ENCODE data around the gene VDAC2.

The VDAC2 gene

DNA sequence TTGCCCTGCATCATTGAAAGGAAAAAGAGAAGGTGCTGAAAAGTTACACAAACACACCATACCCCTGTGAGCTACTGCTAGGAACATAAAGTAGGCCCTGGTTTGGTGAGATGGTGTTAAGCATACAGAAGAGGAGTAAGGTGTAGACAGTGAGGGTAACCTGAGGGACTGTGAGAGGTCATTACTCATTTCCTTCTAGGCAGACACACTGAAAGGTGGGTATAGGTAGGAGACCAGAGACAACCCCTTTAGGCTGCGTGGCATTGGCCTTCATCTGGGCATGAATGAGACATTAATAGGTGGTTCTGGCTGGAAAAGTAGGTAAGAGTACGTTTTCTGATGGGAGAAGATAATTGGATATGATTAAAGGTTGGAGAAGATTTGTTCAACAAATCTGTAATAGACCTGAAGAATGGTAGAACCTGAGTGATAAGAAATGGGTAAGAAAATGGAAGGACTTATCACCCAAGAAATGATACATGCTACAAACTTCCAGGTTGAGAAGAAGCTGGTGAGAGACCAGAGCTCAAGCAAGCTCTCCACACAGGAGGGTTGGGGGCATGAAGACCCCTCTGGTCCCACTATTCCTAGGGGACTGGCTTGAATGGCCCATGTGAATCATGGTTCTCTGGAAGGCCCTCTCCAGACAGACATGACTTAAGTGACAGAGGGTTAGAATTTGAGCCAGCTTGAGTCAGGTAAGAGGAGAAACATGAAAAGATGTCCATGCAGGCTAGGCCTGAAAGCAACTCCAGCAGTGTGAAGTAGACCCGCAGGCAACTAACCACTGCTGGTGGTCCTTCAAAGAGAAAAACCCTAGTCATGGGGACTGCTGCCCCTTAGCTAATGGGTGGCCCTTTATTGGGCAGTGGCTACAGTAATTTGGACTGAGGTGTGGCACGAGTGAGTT is 21.3 kb downstream of the VDAC2 start:
- DNase-seq (ENCODE audit: low spot score), result no peak

- no peak for DNase-seq (ENCODE audit: low spot score)
Observed at GRCh38 chr10:75233444-75234016, 22.9 kb downstream of the VDAC2 start.

- DNase-seq (ENCODE audit: low spot score), result peak; percentile 98
Observed at GRCh38 chr10:75234017-75234682, 23.6 kb downstream of the VDAC2 start.

- no peak for DNase-seq (ENCODE audit: low spot score)
Observed at GRCh38 chr10:75234683-75235374, 24.2 kb downstream of the VDAC2 start.

- DNase-seq (ENCODE audit: low spot score), result peak; percentile 92
Observed at GRCh38 chr10:75235375-75236177, 25.0 kb downstream of the VDAC2 start, which contains the start of gene COMTD1. COMTD1 (minus strand) TSS chr10:75235957; CDS start chr10:75235928, 29 bp downstream.

- no peak for DNase-seq (ENCODE audit: low spot score)
Observed at GRCh38 chr10:75236178-75236825, 25.7 kb downstream of the VDAC2 start.

GRCh38 chr10:75238182-75239095 is 27.8 kb downstream of the VDAC2 start:
- no peak for DNase-seq (ENCODE audit: low spot score)

GRCh38 chr10:75239096-75239790 is 28.6 kb downstream of the VDAC2 start:
- DNase-seq (ENCODE audit: low spot score), result no peak

DNA sequence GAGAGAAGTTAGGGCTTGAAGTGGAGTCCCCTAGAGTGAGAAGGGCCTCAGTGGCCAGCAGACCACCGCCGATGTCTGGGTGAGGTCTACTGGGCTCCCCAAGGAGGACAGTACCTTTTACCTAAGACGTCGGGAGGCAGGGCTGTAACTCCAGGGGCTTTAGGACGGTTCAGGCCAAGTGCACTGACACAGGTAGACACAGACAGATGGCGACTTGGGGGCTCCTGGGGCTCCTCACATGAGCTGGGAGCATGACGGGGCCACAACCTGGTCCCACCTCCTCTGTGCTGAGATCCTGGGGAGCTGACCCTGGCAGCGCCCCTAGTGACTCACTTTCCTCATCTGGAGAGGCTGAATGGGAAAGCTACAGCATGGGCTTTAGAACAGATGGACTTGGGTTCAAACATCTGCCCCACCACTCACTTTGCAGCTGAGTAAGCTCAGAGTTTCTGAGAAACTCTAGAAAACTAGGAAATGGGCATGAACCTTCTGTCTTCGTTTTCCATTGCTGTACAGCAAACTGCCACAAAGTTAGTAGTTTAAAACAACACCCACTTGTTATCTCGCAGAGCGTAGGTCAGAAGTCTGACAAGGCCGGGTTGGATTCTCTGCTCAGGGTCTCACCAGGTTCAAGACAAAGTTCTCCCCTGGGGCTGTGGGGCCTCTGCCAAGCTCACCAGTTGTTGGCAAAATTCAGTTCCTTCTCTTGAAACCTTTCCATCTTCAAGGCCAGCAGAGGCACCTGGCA is 29.9 kb downstream of the VDAC2 start:
- no peak for DNase-seq (ENCODE audit: low spot score)

- no peak for DNase-seq (ENCODE audit: low spot score)
Observed at GRCh38 chr10:75243426-75243825, 32.8 kb downstream of the VDAC2 start.

GRCh38 chr10:75244487-75245353 is 34.1 kb downstream of the VDAC2 start:
- DNase-seq (ENCODE audit: low spot score), result no peak

DNA sequence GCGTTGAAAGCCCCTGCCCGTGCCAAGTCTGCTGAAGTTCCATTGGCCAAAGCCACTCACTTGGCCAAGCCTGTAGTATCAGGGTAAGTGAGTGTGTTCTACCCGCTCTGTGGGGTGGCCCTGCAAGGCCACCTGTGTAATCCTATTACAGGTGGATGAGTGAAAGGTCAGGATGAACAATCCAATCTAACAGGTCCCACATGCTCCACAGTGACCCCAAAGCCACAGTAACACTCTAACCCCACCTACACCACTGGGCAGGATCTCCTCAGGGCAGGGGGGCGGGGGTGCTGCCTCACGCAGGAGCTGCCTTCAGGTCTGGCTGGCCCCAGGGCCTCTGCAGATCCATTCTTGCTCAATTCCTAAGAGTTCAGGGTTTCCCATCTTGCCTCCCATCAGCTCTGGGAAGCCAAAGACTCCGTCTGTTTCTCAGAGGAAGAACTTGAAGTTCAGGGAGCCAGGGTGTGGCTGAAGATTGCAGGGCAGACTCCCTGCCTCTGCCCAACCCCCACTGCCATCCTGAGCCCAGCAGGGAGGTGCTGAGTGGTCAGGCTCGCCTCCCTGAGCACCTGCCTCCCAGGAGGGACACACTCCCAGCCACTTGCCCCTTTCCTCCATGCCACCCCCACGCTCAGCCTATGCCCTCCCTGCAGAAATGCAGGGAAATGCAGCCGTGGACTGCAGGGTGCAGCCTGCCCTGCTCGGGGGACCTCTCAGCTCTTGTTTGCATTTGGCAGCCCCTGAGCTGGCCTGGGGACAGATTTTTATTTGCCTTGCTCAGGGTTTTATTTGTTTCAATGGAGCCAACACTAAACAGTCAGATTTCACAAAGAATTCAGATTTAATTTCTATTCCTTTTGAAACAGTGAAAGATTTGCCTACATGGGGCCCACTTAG is 35.0 kb downstream of the VDAC2 start:
- DNase-seq (ENCODE audit: low spot score), result no peak

DNA sequence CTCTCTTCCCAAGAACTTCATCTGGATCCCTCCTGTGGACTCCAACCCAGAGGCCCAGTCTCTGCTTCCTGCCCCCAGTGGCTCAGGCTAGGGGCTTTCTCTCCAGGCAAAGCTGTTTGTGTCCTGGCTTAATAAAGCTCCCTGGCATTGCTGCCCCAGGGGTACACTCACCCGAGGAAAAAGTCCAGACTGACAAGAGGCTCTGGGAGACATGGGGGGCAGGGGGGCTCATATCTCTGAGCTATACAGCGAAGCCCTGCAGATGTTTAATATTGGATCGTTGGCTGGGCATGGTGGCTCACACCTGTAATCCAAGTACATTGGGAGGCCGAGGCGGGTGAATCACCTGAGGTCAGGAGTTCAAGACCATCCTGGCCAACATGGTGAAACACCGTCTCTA is 35.9 kb downstream of the VDAC2 start:
- DNase-seq (ENCODE audit: low spot score), result no peak

DNA sequence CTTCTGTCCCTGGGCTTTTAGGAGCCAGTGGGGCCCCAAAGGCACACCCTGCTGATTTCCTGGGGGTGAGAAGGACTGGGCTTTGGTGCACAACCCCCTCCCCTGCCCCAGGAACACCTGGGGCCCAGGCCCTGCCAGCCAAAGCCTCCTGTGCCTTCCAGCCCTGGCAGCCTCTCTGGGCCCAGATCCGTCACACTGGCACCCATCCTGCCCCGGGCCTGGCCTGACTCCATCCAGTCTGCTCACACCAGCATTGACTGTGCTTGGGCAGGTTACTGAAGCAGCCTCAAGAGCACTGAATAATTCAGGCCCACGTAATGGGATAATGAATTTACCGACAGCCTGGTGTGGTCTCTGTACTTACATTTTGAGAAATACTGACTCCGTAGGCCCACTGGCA is 37.2 kb downstream of the VDAC2 start:
- DNase-seq (ENCODE audit: low spot score), result no peak

DNA sequence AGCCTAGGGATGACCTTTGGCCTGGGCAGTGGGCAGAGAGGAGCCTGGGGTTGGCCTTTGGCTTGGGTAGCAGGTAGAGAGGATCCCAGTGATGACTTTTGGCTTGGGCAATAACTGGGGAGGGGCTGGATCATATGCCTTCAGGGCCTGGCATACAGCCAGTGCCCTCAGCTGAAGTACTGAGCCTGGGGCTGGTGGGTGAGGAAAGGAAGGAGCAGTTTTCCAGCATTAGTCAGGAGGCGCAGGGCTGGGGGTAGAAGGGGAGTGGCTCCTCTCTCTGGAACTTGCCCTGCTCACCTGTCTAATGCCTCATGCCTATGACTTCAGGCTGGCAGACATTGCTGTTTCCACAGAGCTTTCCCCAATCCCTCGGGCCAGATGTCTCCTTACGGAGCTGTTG is 40.3 kb downstream of the VDAC2 start:
- DNase-seq (ENCODE audit: low spot score), result no peak
